Pancreas (tissue), 10 donors: ENCODE data around the gene CABP7. TPM values are rescaled to one million over a fixed set of nuclear protein-coding genes. Genes with fewer than 3 reads are reported as not detected.

Source experiments
- ATAC-seq, 4 donors: fragments of 200-7000 bp; cut with Tn5 transposase; one replicate each; pipeline versions ENCODE4 v1.8.0 to v1.9.1; 2020; ENCODE audit warnings: mild to moderate bottlenecking in 4 of 4, moderate library complexity in 4 of 4
- DNase-seq, 6 donors: peaks; one replicate each; pipeline ENCODE4 v3.0.0-alpha.2; 2020
- FAIRE-seq: peaks from 2 replicates; lab custom pipeline; 2012; peaks lifted over from hg19 to GRCh38; lab: Jason Lieb, UNC
- H3K27ac ChIP-seq, 4 donors: fragments of 200-600 bp; sonication (generic); 1 replicate in 3 of 4; 2 replicates in 1 of 4; pipeline versions ENCODE4 v1.5.0 to v1.8.0; 2020
- H3K27me3 ChIP-seq, 4 donors: fragments of 200-600 bp; one replicate each; pipeline ENCODE4 v1.8.0; 2021
- H3K36me3 ChIP-seq, 3 donors: fragments of 200-600 bp; sonication (generic) in 1 of 3; one replicate each; pipeline versions ENCODE4 v1.5.0 to v1.8.0; 2020 to 2021
- H3K4me1 ChIP-seq, 3 donors: fragments of 200-600 bp; one replicate each; pipeline ENCODE4 v1.8.0; 2021
- H3K4me3 ChIP-seq, 4 donors: fragments of 200-600 bp; sonication (generic) in 2 of 4; one replicate each; pipeline versions ENCODE4 v1.5.0 to v1.8.0; 2020 to 2021
- H3K9me3 ChIP-seq, 4 donors: fragments of 200-600 bp; one replicate each; pipeline ENCODE4 v1.8.0; 2021
- CTCF ChIP-seq, 4 donors: fragments of 200-600 bp; sonication (generic) in 3 of 4; IDR thresholded peaks; one replicate each; pipeline versions ENCODE4 v1.5.0 to v1.8.0; 2021; ENCODE audit warnings: antibody characterized with exemption in 4 of 4
- WGBS, 2 donors: extraction: QIAGEN DNeasy Blood & Tissue Kit; methylation state at CpG; one replicate each; pipeline ENCODE4 v1.1.7; 2013; 5-methylcytosine and 5-hydroxymethylcytosine counted together
- intact Hi-C, 3 donors: fragments of 100-400 bp; cut with DNase I; formaldehyde crosslinking; loops; one replicate each; pipeline versions ENCODE4 v1.11.1 to v1.14.2; 2022
- polyA plus RNA-seq, 2 donors: library from polyadenylated mRNA; stranded (reverse); fragments of 200-250 nt; gene quantifications; one replicate each; pipeline ENCODE4 v1.2.3, GENCODE V29; 2013
- total RNA-seq, 6 donors: library from RNA; stranded (reverse); fragmentation: NEBNext Ultra II Directional in 4 of 6; extraction: Animal tissue kit (Norgen Biotek cat#: 25700) in 4 of 6; gene quantifications; one replicate each; pipeline versions ENCODE4 v1.2.1 to v1.2.4, GENCODE V29; 2021 to 2023
- donor health status: healthy with polysubstance abuse.
- donor health status: DM: no; HTN: no; CAD: no; lungs with moderate emphysema.
- donor health status: DM: no; HTN: no; CAD: no.
- donor health status: control.
- donor health status: control.
- donor health status: Bipolar disorder and iron deficiency.
- donor health status: DM: yes; HTN: yes; CAD: no.
- donor health status: DM: no; HTN: no; CAD: no.
- donor health status: DM: no; HTN: no; CAD: no.
- donor health status: DM: yes; HTN: yes; CAD: no.

The CABP7 gene
- total and polyA plus RNA-seq, 8 donors: 0.56 to 17.9 (median 2.2) TPM

- Histone ChIP-seq H3K27ac (no peak overlapping the region), H3K27me3 (no peaks in the 10 kb centered on the region), H3K36me3 (no peaks in the 10 kb centered on the region), H3K9me3 (no peaks in the 10 kb centered on the region), H3K4me1 (no peaks in the 10 kb centered on the region), H3K4me3 (no peak overlapping the region)
- FAIRE-seq (no peak), DNase-seq (no peak), ATAC-seq (no peak)
- intact Hi-C loops: no loop called here
- WGBS, 2 donors: 89 to 91% methylated on average over 3 of the region's 3 CpGs
- TF ChIP-seq CTCF (IDR thresholded peaks at IDR 0.05): no peak
Observed at GRCh38 chr22:29757096-29757495, 37.3 kb downstream of the CABP7 start.

GRCh38 chr22:29758068-29758622, 38.3 kb downstream of the CABP7 start:
- no peak for DNase-seq
- 86 to 89% methylated on average over 7 of the region's 7 CpGs for WGBS, 2 donors
- FAIRE-seq: no peak
- Histone ChIP-seq H3K4me3 (no peak overlapping the region), H3K27ac (no peak overlapping the region), H3K9me3 (no peaks in the 10 kb centered on the region), H3K36me3 (no peaks in the 10 kb centered on the region), H3K4me1 (no peaks in the 10 kb centered on the region), H3K27me3 (no peaks in the 10 kb centered on the region)
- TF ChIP-seq CTCF (IDR thresholded peaks at IDR 0.05): no peak
- intact Hi-C loops: no loop called here
- no peak for ATAC-seq

GRCh38 chr22:29758959-29759358, 39.2 kb downstream of the CABP7 start:
- Histone ChIP-seq H3K4me3 (no peak overlapping the region), H3K9me3 (no peaks in the 10 kb centered on the region), H3K27ac (no peak overlapping the region), H3K36me3 (no peaks in the 10 kb centered on the region), H3K4me1 (no peaks in the 10 kb centered on the region), H3K27me3 (no peaks in the 10 kb centered on the region)
- FAIRE-seq: no peak
- ATAC-seq: no peak
- no peak for DNase-seq
- TF ChIP-seq CTCF (IDR thresholded peaks at IDR 0.05): no peak
- 81% methylated on average over 4 to 5 of the region's 5 CpGs for WGBS, 2 donors
- intact Hi-C loops: no loop called here

GRCh38 chr22:29762263-29762662, 42.5 kb downstream of the CABP7 start:
- no peak for TF ChIP-seq CTCF (IDR thresholded peaks at IDR 0.05)
- FAIRE-seq (no peak), DNase-seq (no peak), ATAC-seq (no peak)
- H3K36me3 ChIP-seq: no peaks in the 10 kb centered on the region
- intact Hi-C loops: no loop called here
- H3K27me3 ChIP-seq: no peaks in the 10 kb centered on the region
- no peak overlapping the region for H3K27ac ChIP-seq
- no peak overlapping the region for H3K4me3 ChIP-seq
- 75 to 81% methylated on average over 15 of the region's 15 CpGs for WGBS, 2 donors
- H3K9me3 ChIP-seq: no peaks in the 10 kb centered on the region
- H3K4me1 ChIP-seq: peaks cover 0 to 6% (median 0%) of the 10 kb centered on the region in 3 donors

- Histone ChIP-seq H3K27me3 (no peaks in the 10 kb centered on the region), H3K36me3 (peaks cover 0 to 13% (median 10%) of the 10 kb centered on the region in 3 donors), H3K4me3 (peak overlapping the region; percentile 29 to 93 (median 68)), H3K27ac (peak overlapping the region; percentile 74 to 84 (median 80)), H3K4me1 (peaks cover 2 to 14% (median 5%) of the 10 kb centered on the region in 3 donors), H3K9me3 (no peaks in the 10 kb centered on the region)
- DNase-seq: peak in 1 of 6 donors; percentile 34
- intact Hi-C loops: no loop called here
- TF ChIP-seq CTCF (IDR thresholded peaks at IDR 0.05): no peak
- ATAC-seq: peak in 3 of 4 donors; percentile 25 to 31 (median 31)
- no peak for FAIRE-seq
- 47 to 52% methylated on average over 15 of the region's 15 CpGs for WGBS, 2 donors
Observed at GRCh38 chr22:29765905-29766631, 46.3 kb downstream of the CABP7 start.
